Liver (tissue), 3 donors: Measurements from ENCODE around the gene LMTK3.

ENCODE experiments used
- ATF3 ChIP-seq: IDR thresholded peaks from 2 replicates; pipeline ENCODE4 v1.6.1; 2016; ENCODE audit warnings: antibody characterized with exemption
- CTCF ChIP-seq: fragments of 150-350 bp; IDR thresholded peaks from 2 replicates; pipeline ENCODE4 v1.5.1; 2017; ENCODE audit warnings: improper control_type of control experiment, low read depth, low read length; ENCODE audit not compliant: missing input control
- EGR1 ChIP-seq, 2 donors: IDR thresholded peaks; 2 replicates each; pipeline ENCODE4 v1.6.1; 2016 to 2018; ENCODE audit warnings: antibody characterized with exemption in 2 of 2, low read depth in 2 of 2
- FOXA1 ChIP-seq: IDR thresholded peaks from 2 replicates; pipeline ENCODE4 v1.6.1; 2016; ENCODE audit warnings: antibody characterized with exemption
- GABPA ChIP-seq, 2 donors: IDR thresholded peaks in 1 of 2; conservative IDR thresholded peaks in 1 of 2; 2 replicates each; pipeline ENCODE4 v1.6.1; 2016; ENCODE audit warnings: antibody characterized with exemption in 2 of 2, mild to moderate bottlenecking in 1 of 2, moderate library complexity in 1 of 2
- HNF4A ChIP-seq, 2 donors: conservative IDR thresholded peaks; 2 replicates each; pipeline ENCODE4 v1.6.1; 2016; ENCODE audit warnings: antibody characterized with exemption in 2 of 2, mild to moderate bottlenecking in 2 of 2
- JUND ChIP-seq, 2 donors: IDR thresholded peaks; 2 replicates each; pipeline ENCODE4 v1.6.1; 2016; ENCODE audit warnings: antibody characterized with exemption in 2 of 2
- MAX ChIP-seq: IDR thresholded peaks from 2 replicates; pipeline ENCODE4 v1.6.1; 2016; ENCODE audit warnings: antibody characterized with exemption
- RAD21 ChIP-seq, 2 donors: IDR thresholded peaks; 2 replicates each; pipeline ENCODE4 v1.6.1; 2016; ENCODE audit warnings: antibody characterized with exemption in 2 of 2, mild to moderate bottlenecking in 2 of 2
- REST ChIP-seq: IDR thresholded peaks from 2 replicates; pipeline ENCODE4 v1.6.1; 2016; ENCODE audit warnings: antibody characterized with exemption, mild to moderate bottlenecking
- SP1 ChIP-seq: IDR thresholded peaks from 2 replicates; pipeline ENCODE4 v1.6.1; 2018; ENCODE audit warnings: antibody characterized with exemption, mild to moderate bottlenecking
- TAF1 ChIP-seq: conservative IDR thresholded peaks from 2 replicates; pipeline ENCODE4 v1.6.1; 2016; ENCODE audit warnings: antibody characterized with exemption, mild to moderate bottlenecking
- YY1 ChIP-seq: IDR thresholded peaks from 2 replicates; pipeline ENCODE4 v1.6.1; 2016; ENCODE audit warnings: antibody characterized with exemption, mild to moderate bottlenecking
- ZBTB33 ChIP-seq: IDR thresholded peaks from 2 replicates; pipeline ENCODE4 v1.6.1; 2016; ENCODE audit warnings: antibody characterized with exemption
- donor health status: healthy.
- donor health status: healthy.

GRCh38 chr19:48473161-48473966 is 38.3 kb downstream of the LMTK3 start:
- no peak for TF ChIP-seq TAF1
- TF ChIP-seq CTCF: no peak
- TF ChIP-seq YY1: no peak
- TF ChIP-seq ATF3: no peak
- no peak for TF ChIP-seq JUND (IDR thresholded peaks at IDR 0.05)
- TF ChIP-seq SP1: no peak
- TF ChIP-seq RAD21 (IDR thresholded peaks at IDR 0.05): no peak
- TF ChIP-seq MAX: no peak
- no peak for TF ChIP-seq REST
- TF ChIP-seq FOXA1: no peak
- no peak for TF ChIP-seq ZBTB33
- TF ChIP-seq HNF4A (conservative IDR thresholded peaks at IDR 0.05): no peak
- TF ChIP-seq GABPA (IDR thresholded peaks at IDR 0.05 in 1 of 2, conservative IDR thresholded peaks at IDR 0.05 in 1 of 2): no peak
- TF ChIP-seq EGR1 (IDR thresholded peaks at IDR 0.05; ENCODE audit: low read depth in 2 of 2): no peak
